ENCODE measurements around the gene FGD3. TPM values are rescaled to one million over a fixed set of nuclear protein-coding genes. Genes with fewer than 3 reads are reported as not detected.
"Not testable (repeated sequence)": the region's sequence is repeated elsewhere in the genome, so short reads cannot be mapped to it uniquely, and the experiment has no call there.

FGD3 gene
- total RNA-seq, 4 donors from 2014 or later, result 0.92 to 1.3 (median 0.97) TPM

- ATAC-seq (no peak), DNase-seq (no peak)
- Histone ChIP-seq H3K36me3 (no peaks in the 10 kb centered on the region), H3K4me3 (no peak overlapping the region), H3K4me1 (no peaks in the 10 kb centered on the region), H3K27me3 (no peaks in the 10 kb centered on the region), H3K9me3 (no peaks in the 10 kb centered on the region), H3K27ac (no peak overlapping the region)
- in situ Hi-C loops (cut with MboI; ENCODE audit: low sequenced_read_pairs in 4 of 4), result no loop called here
- intact Hi-C loops (cut with DNase I; ENCODE audit: low total_unique reads), result no loop called here
- no peak for TF ChIP-seq POLR2A (IDR thresholded peaks at IDR 0.05)
- no peak for TF ChIP-seq CTCF (IDR thresholded peaks at IDR 0.05 in 4 of 5, conservative IDR thresholded peaks at IDR 0.05 in 1 of 5)
These were observed 66.7 kb downstream of the FGD3 start for GRCh38 chr9:93013856-93014582.

GRCh38 chr9:93015190-93015589, 67.9 kb downstream of the FGD3 start:
- DNase-seq; H3K4me3 ChIP-seq; H3K4me1 ChIP-seq; H3K27me3 ChIP-seq; in situ Hi-C loops (cut with MboI; ENCODE audit: low sequenced_read_pairs in 4 of 4); H3K27ac ChIP-seq; H3K9me3 ChIP-seq; intact Hi-C loops (cut with DNase I; ENCODE audit: low total_unique reads); ATAC-seq; H3K36me3 ChIP-seq: not testable (repeated sequence)

GRCh38 chr9:93017621-93018020, 70.3 kb downstream of the FGD3 start:
- TF ChIP-seq POLR2A (IDR thresholded peaks at IDR 0.05) (no peak), CTCF (IDR thresholded peaks at IDR 0.05 in 4 of 5, conservative IDR thresholded peaks at IDR 0.05 in 1 of 5) (no peak)
- intact Hi-C loops (cut with DNase I; ENCODE audit: low total_unique reads), result no loop called here
- Histone ChIP-seq H3K4me3 (no peak overlapping the region), H3K4me1 (no peaks in the 10 kb centered on the region), H3K36me3 (no peaks in the 10 kb centered on the region), H3K9me3 (no peaks in the 10 kb centered on the region), H3K27ac (no peak overlapping the region), H3K27me3 (no peaks in the 10 kb centered on the region)
- DNase-seq, result no peak
- in situ Hi-C loops (cut with MboI; ENCODE audit: low sequenced_read_pairs in 4 of 4), result no loop called here
- no peak for ATAC-seq

GRCh38 chr9:93020151-93020550, 72.8 kb downstream of the FGD3 start:
- Histone ChIP-seq H3K27ac (no peak overlapping the region), H3K4me3 (no peak overlapping the region), H3K36me3 (no peaks in the 10 kb centered on the region), H3K27me3 (no peaks in the 10 kb centered on the region), H3K9me3 (no peaks in the 10 kb centered on the region), H3K4me1 (no peaks in the 10 kb centered on the region)
- TF ChIP-seq CTCF (IDR thresholded peaks at IDR 0.05 in 4 of 5, conservative IDR thresholded peaks at IDR 0.05 in 1 of 5) (no peak), POLR2A (IDR thresholded peaks at IDR 0.05) (no peak)
- no peak for DNase-seq
- in situ Hi-C loops (cut with MboI; ENCODE audit: low sequenced_read_pairs in 4 of 4) (no loop called here), intact Hi-C loops (cut with DNase I; ENCODE audit: low total_unique reads) (no loop called here)
- ATAC-seq, result no peak

- Histone ChIP-seq H3K27me3 (no peaks in the 10 kb centered on the region), H3K9me3 (no peaks in the 10 kb centered on the region), H3K27ac (no peak overlapping the region), H3K36me3 (no peaks in the 10 kb centered on the region), H3K4me1 (no peaks in the 10 kb centered on the region), H3K4me3 (no peak overlapping the region)
- intact Hi-C loops (cut with DNase I; ENCODE audit: low total_unique reads) (no loop called here), in situ Hi-C loops (cut with MboI; ENCODE audit: low sequenced_read_pairs in 4 of 4) (no loop called here)
- ATAC-seq (no peak), DNase-seq (no peak)
- no peak for TF ChIP-seq CTCF (IDR thresholded peaks at IDR 0.05 in 4 of 5, conservative IDR thresholded peaks at IDR 0.05 in 1 of 5)
- TF ChIP-seq POLR2A (IDR thresholded peaks at IDR 0.05), result no peak
These were observed 73.7 kb downstream of the FGD3 start for GRCh38 chr9:93020771-93021670.
